Liver (tissue), 9 donors: Measurements from ENCODE around the gene RNASE3. TPM values are rescaled to one million over a fixed set of nuclear protein-coding genes. Genes with fewer than 3 reads are reported as not detected.
A peak's percentile ranks its signal among the peaks of the same experiment; 100 is the strongest.

Experiments
- DNase-seq: peaks from one replicate; pipeline ENCODE4 v3.0.0-alpha.2; 2017; ENCODE audit warnings: low spot score
- H3K27ac ChIP-seq, 2 donors: one replicate each; pipeline ENCODE4 v1.7.0; 2013; ENCODE audit warnings: inconsistent platforms in 2 of 2, low read length in 2 of 2, control low read depth in 1 of 2, low read depth in 1 of 2, mild to moderate bottlenecking in 1 of 2
- H3K27me3 ChIP-seq, 4 donors: one replicate each; pipeline versions ENCODE4 v1.6.1 to v1.7.0; 2013; ENCODE audit warnings: low read length in 3 of 4, inconsistent platforms in 1 of 4, mild to moderate bottlenecking in 1 of 4, moderate library complexity in 1 of 4; ENCODE audit not compliant: control insufficient read depth in 4 of 4, insufficient read depth in 4 of 4
- H3K36me3 ChIP-seq, 4 donors: one replicate each; pipeline versions ENCODE4 v1.6.1 to v1.7.0; 2013; ENCODE audit warnings: low read length in 3 of 4, mild to moderate bottlenecking in 3 of 4, low read depth in 1 of 4, moderate library complexity in 1 of 4; ENCODE audit not compliant: control insufficient read depth in 4 of 4, insufficient read depth in 3 of 4
- H3K4me1 ChIP-seq, 4 donors: one replicate each; pipeline versions ENCODE4 v1.6.1 to v1.7.0; 2013; ENCODE audit warnings: low read length in 3 of 4, mild to moderate bottlenecking in 3 of 4, moderate library complexity in 1 of 4; ENCODE audit not compliant: control insufficient read depth in 4 of 4, insufficient read depth in 4 of 4
- H3K4me3 ChIP-seq, 3 donors: one replicate each; pipeline versions ENCODE4 v1.6.1 to v1.7.0; 2013; ENCODE audit warnings: low read length in 3 of 3, control low read depth in 1 of 3, low read depth in 1 of 3, mild to moderate bottlenecking in 1 of 3
- H3K9ac ChIP-seq, 2 donors: one replicate each; pipeline ENCODE4 v1.7.0; 2013; ENCODE audit warnings: low read length in 2 of 2, mild to moderate bottlenecking in 2 of 2, moderate library complexity in 2 of 2, control low read depth in 1 of 2, low read depth in 1 of 2
- H3K9me3 ChIP-seq, 4 donors: one replicate each; pipeline versions ENCODE4 v1.6.1 to v1.7.0; 2013; ENCODE audit warnings: low read length in 3 of 4; ENCODE audit not compliant: control insufficient read depth in 4 of 4
- EGR1 ChIP-seq, 2 donors: IDR thresholded peaks; 2 replicates each; pipeline ENCODE4 v1.6.1; 2016 to 2018; ENCODE audit warnings: antibody characterized with exemption in 2 of 2, low read depth in 2 of 2
- FOXA1 ChIP-seq: IDR thresholded peaks from 2 replicates; pipeline ENCODE4 v1.6.1; 2016; ENCODE audit warnings: antibody characterized with exemption
- FOXA2 ChIP-seq: IDR thresholded peaks from 2 replicates; pipeline ENCODE4 v1.6.1; 2016; ENCODE audit warnings: antibody characterized with exemption
- HNF4A ChIP-seq, 2 donors: conservative IDR thresholded peaks; 2 replicates each; pipeline ENCODE4 v1.6.1; 2016; ENCODE audit warnings: antibody characterized with exemption in 2 of 2, mild to moderate bottlenecking in 2 of 2
- HNF4G ChIP-seq: IDR thresholded peaks from 2 replicates; pipeline ENCODE4 v1.6.1; 2016; ENCODE audit warnings: antibody characterized with exemption
- JUND ChIP-seq, 2 donors: IDR thresholded peaks; 2 replicates each; pipeline ENCODE4 v1.6.1; 2016; ENCODE audit warnings: antibody characterized with exemption in 2 of 2
- NR2F2 ChIP-seq: IDR thresholded peaks from 2 replicates; pipeline ENCODE4 v1.6.1; 2016; ENCODE audit warnings: antibody characterized with exemption
- TAF1 ChIP-seq: conservative IDR thresholded peaks from 2 replicates; pipeline ENCODE4 v1.6.1; 2016; ENCODE audit warnings: antibody characterized with exemption, mild to moderate bottlenecking
- YY1 ChIP-seq: IDR thresholded peaks from 2 replicates; pipeline ENCODE4 v1.6.1; 2016; ENCODE audit warnings: antibody characterized with exemption, mild to moderate bottlenecking
- WGBS: extraction: QIAGEN DNeasy Blood & Tissue Kit; methylation state at CpG from one replicate; pipeline ENCODE4 v1.1.7; 2013; 5-methylcytosine and 5-hydroxymethylcytosine counted together
- polyA plus RNA-seq, 2 donors: library from polyadenylated mRNA; stranded (reverse) in 1 of 2; unstranded in 1 of 2; fragments of 200-250 nt in 1 of 2; fragments of >200 nt in 1 of 2; fragmentation: Nextera tagmentation in 1 of 2; extraction: Ambion mirVana in 1 of 2; gene quantifications; one replicate each; pipeline versions ENCODE4 v1.2.1 to v1.2.3, GENCODE V29; 2013 to 2015
- total RNA-seq, 2 donors: library from RNA; depleted of rRNA; stranded (reverse); fragments of >200 nt; gene quantifications; one replicate each; pipeline ENCODE4 v1.2.3, GENCODE V29; 2014
- TF ChIP-seq, protein P1 (sequence below): fragments of 150-350 bp; IDR thresholded peaks from 2 replicates; pipeline ENCODE4 v1.5.1; 2017; ENCODE audit warnings: improper control_type of control experiment, low read depth, low read length; ENCODE audit not compliant: missing input control
- TF ChIP-seq, protein P2 (sequence below): IDR thresholded peaks from 2 replicates; pipeline ENCODE4 v1.6.1; 2016; ENCODE audit warnings: antibody characterized with exemption
- TF ChIP-seq, protein P3 (sequence below): IDR thresholded peaks from 2 replicates; pipeline ENCODE4 v1.6.1; 2016; ENCODE audit warnings: antibody characterized with exemption
- donor health status: healthy.
- donor health status: healthy.
- donor health status: healthy.
- donor health status: healthy.
- donor health status: healthy.

Gene RNASE3
- total and polyA plus RNA-seq, 4 donors = 0.52 to 12.2 TPM; not detected in 2

DNA sequence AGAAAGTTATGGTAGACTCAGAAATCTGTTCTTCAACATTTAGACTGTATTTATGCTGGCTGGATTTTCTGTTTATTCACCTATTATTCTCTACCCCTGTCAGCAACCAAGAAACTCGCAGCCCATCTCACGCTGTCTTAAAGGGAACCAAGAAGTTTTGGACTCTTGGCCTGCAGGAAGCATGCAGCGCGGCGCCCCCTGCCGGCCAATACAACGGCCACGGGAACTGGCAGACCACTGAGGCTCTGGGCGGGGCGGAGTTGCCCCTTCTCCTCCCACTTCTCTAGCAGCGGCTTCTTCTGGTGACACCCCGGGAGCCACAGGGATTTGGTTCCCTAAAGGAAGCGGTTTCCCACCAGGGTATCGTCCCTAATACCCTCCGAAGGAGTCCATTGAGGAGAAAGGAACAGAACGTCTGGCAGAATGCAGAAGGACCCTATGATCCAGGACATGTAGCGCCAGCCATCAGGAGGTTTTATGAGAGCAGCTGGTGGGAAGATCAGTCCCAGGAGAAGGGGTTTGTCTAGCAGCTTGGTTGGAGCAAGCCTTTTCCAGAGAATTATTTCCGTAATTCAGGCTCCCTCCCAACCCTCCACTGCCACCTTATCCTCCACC, 43.1 kb downstream of the RNASE3 start:
- no peak overlapping the region for H3K9ac ChIP-seq
- whole genome bisulfite sequencing = 38% methylated on average over 18 of the region's 18 CpGs
- TF ChIP-seq FOXA1 (no peak), FOXA2 (no peak), NR2F2 (no peak), HNF4G (no peak), YY1 (no peak), TAF1 (no peak), JUND (IDR thresholded peaks at IDR 0.05) (no peak), EGR1 (IDR thresholded peaks at IDR 0.05; ENCODE audit: low read depth in 2 of 2) (no peak)
- TF ChIP-seq, protein P1, sequence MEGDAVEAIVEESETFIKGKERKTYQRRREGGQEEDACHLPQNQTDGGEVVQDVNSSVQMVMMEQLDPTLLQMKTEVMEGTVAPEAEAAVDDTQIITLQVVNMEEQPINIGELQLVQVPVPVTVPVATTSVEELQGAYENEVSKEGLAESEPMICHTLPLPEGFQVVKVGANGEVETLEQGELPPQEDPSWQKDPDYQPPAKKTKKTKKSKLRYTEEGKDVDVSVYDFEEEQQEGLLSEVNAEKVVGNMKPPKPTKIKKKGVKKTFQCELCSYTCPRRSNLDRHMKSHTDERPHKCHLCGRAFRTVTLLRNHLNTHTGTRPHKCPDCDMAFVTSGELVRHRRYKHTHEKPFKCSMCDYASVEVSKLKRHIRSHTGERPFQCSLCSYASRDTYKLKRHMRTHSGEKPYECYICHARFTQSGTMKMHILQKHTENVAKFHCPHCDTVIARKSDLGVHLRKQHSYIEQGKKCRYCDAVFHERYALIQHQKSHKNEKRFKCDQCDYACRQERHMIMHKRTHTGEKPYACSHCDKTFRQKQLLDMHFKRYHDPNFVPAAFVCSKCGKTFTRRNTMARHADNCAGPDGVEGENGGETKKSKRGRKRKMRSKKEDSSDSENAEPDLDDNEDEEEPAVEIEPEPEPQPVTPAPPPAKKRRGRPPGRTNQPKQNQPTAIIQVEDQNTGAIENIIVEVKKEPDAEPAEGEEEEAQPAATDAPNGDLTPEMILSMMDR = no peak
- TF ChIP-seq, protein P2, sequence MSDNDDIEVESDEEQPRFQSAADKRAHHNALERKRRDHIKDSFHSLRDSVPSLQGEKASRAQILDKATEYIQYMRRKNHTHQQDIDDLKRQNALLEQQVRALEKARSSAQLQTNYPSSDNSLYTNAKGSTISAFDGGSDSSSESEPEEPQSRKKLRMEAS = no peak
- no peak overlapping the region for H3K4me3 ChIP-seq
- no peaks in the 10 kb centered on the region for H3K27me3 ChIP-seq
- H3K4me1 ChIP-seq = no peaks in the 10 kb centered on the region
- H3K36me3 ChIP-seq = no peaks in the 10 kb centered on the region
- H3K9me3 ChIP-seq = peaks cover 0 to 7% (median under 1%) of the 10 kb centered on the region in 4 donors
- no peak overlapping the region for H3K27ac ChIP-seq
- peak; percentile 54 for DNase-seq

DNA sequence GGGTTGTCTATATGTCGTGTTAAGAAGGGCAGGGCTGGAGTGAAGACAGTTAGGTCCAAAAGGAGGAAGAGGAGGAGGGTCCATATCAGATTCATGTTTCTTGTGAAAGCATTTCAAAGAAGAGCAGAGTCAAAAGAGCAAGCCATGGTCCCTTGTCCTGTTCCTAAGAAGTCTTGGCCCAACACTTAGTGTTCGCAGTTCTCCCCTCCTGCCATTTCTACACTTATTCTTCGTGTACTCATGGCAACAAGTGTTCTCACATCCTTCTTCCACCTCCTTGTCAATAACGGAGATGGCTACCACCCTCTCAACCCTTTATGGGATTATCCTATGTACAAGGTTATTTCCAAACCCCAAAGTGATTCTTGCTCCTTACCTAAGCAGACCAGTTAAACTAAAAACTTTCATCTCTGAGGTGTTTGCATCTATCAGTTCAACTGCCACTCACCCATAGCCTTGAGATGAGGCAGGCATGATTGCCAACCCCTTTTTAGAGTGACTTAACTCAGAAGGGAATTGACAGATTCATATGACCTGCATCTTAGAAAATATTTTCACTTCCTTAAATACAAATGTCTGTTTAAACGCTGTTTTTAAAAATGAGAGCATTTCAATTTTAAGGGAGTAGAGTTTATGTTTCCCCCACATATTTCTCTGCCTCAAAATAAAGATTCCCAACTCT, 44.3 kb downstream of the RNASE3 start:
- TF ChIP-seq FOXA1 (no peak), NR2F2 (no peak), HNF4A (conservative IDR thresholded peaks at IDR 0.05) (no peak), YY1 (no peak)
- TF ChIP-seq, protein P3, sequence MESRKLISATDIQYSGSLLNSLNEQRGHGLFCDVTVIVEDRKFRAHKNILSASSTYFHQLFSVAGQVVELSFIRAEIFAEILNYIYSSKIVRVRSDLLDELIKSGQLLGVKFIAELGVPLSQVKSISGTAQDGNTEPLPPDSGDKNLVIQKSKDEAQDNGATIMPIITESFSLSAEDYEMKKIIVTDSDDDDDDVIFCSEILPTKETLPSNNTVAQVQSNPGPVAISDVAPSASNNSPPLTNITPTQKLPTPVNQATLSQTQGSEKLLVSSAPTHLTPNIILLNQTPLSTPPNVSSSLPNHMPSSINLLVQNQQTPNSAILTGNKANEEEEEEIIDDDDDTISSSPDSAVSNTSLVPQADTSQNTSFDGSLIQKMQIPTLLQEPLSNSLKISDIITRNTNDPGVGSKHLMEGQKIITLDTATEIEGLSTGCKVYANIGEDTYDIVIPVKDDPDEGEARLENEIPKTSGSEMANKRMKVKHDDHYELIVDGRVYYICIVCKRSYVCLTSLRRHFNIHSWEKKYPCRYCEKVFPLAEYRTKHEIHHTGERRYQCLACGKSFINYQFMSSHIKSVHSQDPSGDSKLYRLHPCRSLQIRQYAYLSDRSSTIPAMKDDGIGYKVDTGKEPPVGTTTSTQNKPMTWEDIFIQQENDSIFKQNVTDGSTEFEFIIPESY = no peak
- Histone ChIP-seq H3K4me1 (no peaks in the 10 kb centered on the region), H3K9me3 (peaks cover 0 to 7% (median under 1%) of the 10 kb centered on the region in 4 donors), H3K36me3 (no peaks in the 10 kb centered on the region), H3K9ac (no peak overlapping the region), H3K27me3 (no peaks in the 10 kb centered on the region), H3K27ac (no peak overlapping the region), H3K4me3 (no peak overlapping the region)
- 73% methylated on average over 5 of the region's 5 CpGs for WGBS
- DNase-seq = no peak

Other genes starting within 250 kb of the RNASE3 start
- gene OR6S1, start 249.7 kb upstream of the RNASE3 start, total RNA-seq = not detected
- gene OR6S1, start 249.7 kb upstream of the RNASE3 start, polyA plus RNA-seq = not detected
- 100 to 1,000 TPM; 129 to 191 TPM for gene RNASE4, start 206.8 kb upstream of the RNASE3 start, total RNA-seq
- 100 to 1,000 TPM; 176 to 319 TPM for gene RNASE4, start 206.8 kb upstream of the RNASE3 start, polyA plus RNA-seq
- gene ANG, start 202.6 kb upstream of the RNASE3 start, total RNA-seq = 1,000 to 10,000 TPM in 1 of 2 donors, 100 to 1,000 TPM in 1; 153 to 1,589 TPM
- gene ANG, start 202.6 kb upstream of the RNASE3 start, polyA plus RNA-seq = 1,000 to 10,000 TPM; 1,170 to 2,524 TPM
- gene EDDM3A, start 145.5 kb upstream of the RNASE3 start, total RNA-seq = not detected
- not detected for gene EDDM3A, start 145.5 kb upstream of the RNASE3 start, polyA plus RNA-seq
- not detected for gene EDDM3B, start 123.0 kb upstream of the RNASE3 start, total RNA-seq
- not detected for gene EDDM3B, start 123.0 kb upstream of the RNASE3 start, polyA plus RNA-seq
- gene RNASE6, start 110.1 kb upstream of the RNASE3 start, total RNA-seq = 1 to 10 TPM; 3.9 to 4.6 TPM
- 1 to 10 TPM; 3.2 to 7.0 TPM for gene RNASE6, start 110.1 kb upstream of the RNASE3 start, polyA plus RNA-seq
- 10 to 100 TPM in 1 of 2 donors, 1 to 10 TPM in 1; 5.8 to 11.7 TPM for gene RNASE1, start 88.5 kb upstream of the RNASE3 start, total RNA-seq
- gene RNASE1, start 88.5 kb upstream of the RNASE3 start, polyA plus RNA-seq = 10 to 100 TPM; 32.6 to 37.9 TPM
- 10 to 100 TPM in 1 of 2 donors, under 1 TPM in 1; 0.59 to 27.0 TPM for gene RNASE2, start 64.1 kb downstream of the RNASE3 start, total RNA-seq
- gene RNASE2, start 64.1 kb downstream of the RNASE3 start, polyA plus RNA-seq = 1 to 10 TPM; 2.9 to 5.7 TPM
- 10 to 100 TPM; 31.0 to 64.8 TPM for gene METTL17, start 98.6 kb downstream of the RNASE3 start, total RNA-seq
- gene METTL17, start 98.6 kb downstream of the RNASE3 start, polyA plus RNA-seq = 10 to 100 TPM; 35.9 to 58.6 TPM
- under 1 TPM in 1 of 2 donors, not detected in 1; 0.08 TPM for gene SLC39A2, start 107.9 kb downstream of the RNASE3 start, total RNA-seq
- gene SLC39A2, start 107.9 kb downstream of the RNASE3 start, polyA plus RNA-seq = under 1 TPM in 1 of 2 donors, not detected in 1; 0.05 TPM
- 100 to 1,000 TPM; 107 to 191 TPM for gene NDRG2, start 133.7 kb downstream of the RNASE3 start, total RNA-seq
- gene NDRG2, start 133.7 kb downstream of the RNASE3 start, polyA plus RNA-seq = 100 to 1,000 TPM in 1 of 2 donors, 10 to 100 TPM in 1; 72.9 to 156 TPM
- 1 to 10 TPM; 1.6 to 5.9 TPM for gene TPPP2, start 138.8 kb downstream of the RNASE3 start, total RNA-seq
- 1 to 10 TPM; 1.5 to 1.6 TPM for gene TPPP2, start 138.8 kb downstream of the RNASE3 start, polyA plus RNA-seq
- under 1 TPM; 0.05 to 0.08 TPM for gene RNASE13, start 143.4 kb downstream of the RNASE3 start, total RNA-seq
- not detected for gene RNASE13, start 143.4 kb downstream of the RNASE3 start, polyA plus RNA-seq
- gene RNASE7, start 151.0 kb downstream of the RNASE3 start, total RNA-seq = under 1 TPM in 1 of 2 donors, not detected in 1; 0.33 TPM
- gene RNASE7, start 151.0 kb downstream of the RNASE3 start, polyA plus RNA-seq = under 1 TPM; 0.11 to 0.12 TPM
- not detected for gene RNASE8, start 166.4 kb downstream of the RNASE3 start, total RNA-seq
- not detected for gene RNASE8, start 166.4 kb downstream of the RNASE3 start, polyA plus RNA-seq
- gene ARHGEF40, start 178.9 kb downstream of the RNASE3 start, total RNA-seq = 10 to 100 TPM; 19.8 to 42.5 TPM
- 10 to 100 TPM in 1 of 2 donors, 1 to 10 TPM in 1; 9.3 to 14.0 TPM for gene ARHGEF40, start 178.9 kb downstream of the RNASE3 start, polyA plus RNA-seq
- gene ZNF219, start 207.3 kb downstream of the RNASE3 start, total RNA-seq = 1 to 10 TPM; 4.7 to 6.2 TPM
- gene ZNF219, start 207.3 kb downstream of the RNASE3 start, polyA plus RNA-seq = 10 to 100 TPM in 1 of 2 donors, 1 to 10 TPM in 1; 1.3 to 10.5 TPM
- under 1 TPM; 0.19 to 0.25 TPM for gene TMEM253, start 209.7 kb downstream of the RNASE3 start, total RNA-seq
- under 1 TPM in 1 of 2 donors, not detected in 1; 0.14 TPM for gene TMEM253, start 209.7 kb downstream of the RNASE3 start, polyA plus RNA-seq